AG10803 (cell line): Measurements from ENCODE around the gene OPA1.

Experiments
- DNase-seq: peaks from one replicate; pipeline ENCODE4 v3.0.0; 2010; ENCODE audit warnings: low read depth
- H3K4me3 ChIP-seq: 2 replicates; pipeline ENCODE4 v1.5.1; 2011; ENCODE audit warnings: mild to moderate bottlenecking, low read length, control low read depth
- CTCF ChIP-seq: conservative IDR thresholded peaks from 2 replicates; pipeline ENCODE4 v1.5.1; 2011; ENCODE audit warnings: mild to moderate bottlenecking, low read length, control low read depth, inconsistent platforms

The OPA1 gene

GRCh38 chr3:193645806-193646205 is 52.8 kb downstream of the OPA1 start:
- TF ChIP-seq CTCF: no peak
- no peak overlapping the region for H3K4me3 ChIP-seq
- no peak for DNase-seq

GRCh38 chr3:193648542-193649076 is 55.6 kb downstream of the OPA1 start:
- no peak for TF ChIP-seq CTCF
- no peak for DNase-seq
- H3K4me3 ChIP-seq: no peak overlapping the region

GRCh38 chr3:193650585-193650984 is 57.6 kb downstream of the OPA1 start:
- no peak for DNase-seq
- no peak overlapping the region for H3K4me3 ChIP-seq

GRCh38 chr3:193655831-193656433 is 62.9 kb downstream of the OPA1 start:
- no peak for TF ChIP-seq CTCF
- DNase-seq: no peak

More at GRCh38 chr3:193650585-193650984, 57.6 kb downstream of the OPA1 start:
- TF ChIP-seq CTCF: no peak

GRCh38 chr3:193656445-193656844 is 63.4 kb downstream of the OPA1 start:
- no peak for DNase-seq
- TF ChIP-seq CTCF: no peak
- H3K4me3 ChIP-seq: no peak overlapping the region

More at GRCh38 chr3:193655831-193656433, 62.9 kb downstream of the OPA1 start:
- H3K4me3 ChIP-seq: no peak overlapping the region

GRCh38 chr3:193656878-193657282 is 63.9 kb downstream of the OPA1 start:
- no peak overlapping the region for H3K4me3 ChIP-seq
- no peak for TF ChIP-seq CTCF
- no peak for DNase-seq

GRCh38 chr3:193660171-193660570 is 67.2 kb downstream of the OPA1 start:
- no peak for TF ChIP-seq CTCF
- H3K4me3 ChIP-seq: no peak overlapping the region
- no peak for DNase-seq
